ENCODE data around the gene MRPS35.

The MRPS35 gene

DNA sequence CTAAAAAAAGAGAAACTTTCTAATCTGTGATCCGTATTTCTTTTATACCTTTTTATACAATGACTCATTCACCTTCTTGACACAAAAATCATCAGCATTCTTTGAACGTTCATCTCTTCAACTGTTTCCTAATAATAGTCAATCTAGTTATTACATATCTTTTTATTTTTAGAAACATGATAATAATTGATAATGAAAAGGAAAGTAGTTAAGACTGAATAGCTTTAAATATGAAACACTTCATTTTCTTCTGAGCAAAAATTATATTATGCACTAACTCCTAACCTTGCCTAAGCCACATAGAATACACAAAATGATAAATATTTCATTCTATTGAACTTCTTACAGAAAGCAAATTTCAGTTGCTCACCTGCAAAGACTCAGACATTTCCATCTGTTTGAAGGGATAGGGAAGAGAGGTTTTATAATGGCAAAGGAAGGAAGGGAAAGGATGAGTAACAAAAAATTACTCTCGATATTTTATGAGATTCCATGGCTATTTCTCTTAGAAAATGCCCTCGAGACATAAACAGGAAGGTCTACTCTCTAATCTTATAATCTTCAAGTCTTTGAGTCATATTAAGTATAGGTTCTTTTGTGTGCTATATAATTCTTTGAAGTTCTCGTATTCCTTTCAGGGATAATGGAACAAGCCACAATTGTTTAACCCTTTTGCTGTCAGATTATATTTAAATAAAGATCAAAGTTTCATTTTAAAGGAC is 61.9 kb downstream of the MRPS35 start:
- no peak for DNase-seq (ENCODE audit: low read depth in 3 of 3, low spot score in 1 of 3)

DNA sequence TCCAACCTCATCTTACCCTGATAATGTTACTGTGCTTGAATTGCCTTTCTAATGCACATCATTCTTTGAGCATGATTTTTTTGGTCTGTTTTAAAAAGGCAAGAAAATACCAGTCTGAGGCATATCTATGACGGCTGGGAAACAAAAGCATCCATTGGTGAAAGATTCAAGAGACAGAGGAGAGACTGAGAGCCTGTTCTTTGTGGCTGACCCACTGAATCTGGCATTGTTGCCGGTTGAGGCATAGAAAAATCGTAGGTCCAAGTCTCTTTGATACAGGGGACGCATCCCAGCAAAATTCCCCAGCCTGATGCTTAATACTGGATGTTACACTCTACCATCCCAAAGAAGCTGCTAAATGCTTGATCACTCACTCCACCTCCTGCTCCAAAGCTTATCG is 66.5 kb downstream of the MRPS35 start:
- no peak for DNase-seq (ENCODE audit: low read depth in 3 of 3, low spot score in 1 of 3)

DNA sequence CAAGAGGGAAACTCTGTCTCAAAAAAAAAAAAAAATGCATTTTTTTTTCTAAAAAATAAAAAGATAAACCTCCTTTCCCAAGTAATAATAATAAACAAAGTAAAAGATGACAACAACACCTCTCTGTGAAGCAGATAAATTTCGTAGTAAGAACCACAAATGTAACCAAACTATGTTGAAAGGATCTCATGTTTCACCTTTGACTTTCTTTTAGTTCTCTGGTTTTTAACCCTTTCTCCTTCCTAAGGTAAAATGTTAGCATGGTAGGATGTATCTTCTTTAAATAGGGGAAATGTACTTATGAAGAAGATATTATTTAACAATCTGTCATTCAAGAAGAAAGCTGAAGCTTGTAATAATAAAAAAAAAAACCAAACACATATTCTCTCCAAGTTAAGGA is 67.6 kb downstream of the MRPS35 start:
- DNase-seq (ENCODE audit: low read depth in 3 of 3, low spot score in 1 of 3): no peak

DNA sequence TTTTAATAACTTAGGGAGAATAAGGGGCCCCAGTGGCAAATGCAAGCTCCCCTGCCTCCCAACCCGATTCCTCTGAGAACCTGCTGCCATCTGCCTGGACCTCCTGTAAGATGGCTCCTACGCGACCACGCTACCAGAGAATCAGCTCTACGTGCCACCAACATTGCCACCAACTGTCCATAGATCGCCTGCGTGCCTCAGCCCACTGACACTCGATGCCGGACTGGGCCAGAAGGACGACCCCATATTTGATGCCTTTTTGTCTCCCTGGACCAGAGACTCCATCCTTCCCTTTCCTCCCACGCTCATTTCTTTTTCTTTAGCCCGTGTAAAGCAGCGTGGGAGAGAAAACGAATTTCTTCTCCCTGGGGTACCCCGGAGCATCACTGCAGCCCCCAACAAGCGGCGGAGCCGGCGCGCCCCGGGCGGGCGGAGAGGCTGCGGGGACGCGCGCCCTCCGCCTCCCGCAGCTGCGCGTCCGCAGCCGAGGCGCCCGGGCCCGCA is 68.8 kb downstream of the MRPS35 start:
- DNase-seq (ENCODE audit: low read depth in 3 of 3, low spot score in 1 of 3): peak in 1 of 3 donors; percentile 2

DNA sequence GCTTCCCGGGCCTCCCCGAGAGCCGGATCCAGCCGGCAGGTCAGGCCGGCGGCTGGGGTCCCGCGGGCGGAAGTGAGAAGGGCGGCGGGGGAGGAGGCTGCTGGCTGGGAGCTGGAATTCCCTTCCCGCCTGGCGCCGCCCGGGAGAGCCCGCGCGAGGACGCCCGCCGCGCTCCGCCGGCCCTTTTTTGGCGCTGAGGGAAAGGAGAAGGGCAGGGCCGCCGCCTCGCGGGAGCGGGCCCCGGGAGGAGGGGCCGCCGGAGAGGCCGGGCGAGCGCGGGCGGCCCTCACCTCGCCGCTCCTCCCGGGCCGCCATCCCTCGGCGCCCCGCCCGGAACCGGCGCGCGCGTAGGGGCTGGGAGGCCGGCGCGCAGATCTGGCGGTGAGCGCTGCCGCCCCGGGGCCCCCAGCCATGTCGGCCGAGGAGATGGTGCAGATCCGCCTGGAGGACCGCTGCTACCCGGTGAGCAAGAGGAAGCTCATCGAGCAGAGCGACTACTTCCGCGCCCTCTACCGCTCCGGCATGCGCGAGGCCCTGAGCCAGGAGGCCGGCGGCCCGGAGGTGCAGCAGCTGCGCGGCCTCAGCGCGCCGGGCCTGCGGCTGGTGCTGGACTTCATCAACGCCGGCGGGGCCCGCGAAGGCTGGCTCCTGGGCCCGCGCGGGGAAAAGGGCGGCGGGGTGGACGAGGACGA is 69.4 kb downstream of the MRPS35 start, which contains the start of the genes KLHL42 and MANSC4:
Gene KLHL42 (plus strand): TSS at position 314 of the 692 bp plus-strand sequence. CDS start 98 bp downstream, at position 412.
Gene MANSC4 (minus strand): TSS at position 317 of the 692 bp plus-strand sequence. CDS start 8,960 bp downstream, outside the sequence.
- DNase-seq (ENCODE audit: low read depth in 3 of 3, low spot score in 1 of 3): peak; percentile 20 to 49 (median 37)

DNA sequence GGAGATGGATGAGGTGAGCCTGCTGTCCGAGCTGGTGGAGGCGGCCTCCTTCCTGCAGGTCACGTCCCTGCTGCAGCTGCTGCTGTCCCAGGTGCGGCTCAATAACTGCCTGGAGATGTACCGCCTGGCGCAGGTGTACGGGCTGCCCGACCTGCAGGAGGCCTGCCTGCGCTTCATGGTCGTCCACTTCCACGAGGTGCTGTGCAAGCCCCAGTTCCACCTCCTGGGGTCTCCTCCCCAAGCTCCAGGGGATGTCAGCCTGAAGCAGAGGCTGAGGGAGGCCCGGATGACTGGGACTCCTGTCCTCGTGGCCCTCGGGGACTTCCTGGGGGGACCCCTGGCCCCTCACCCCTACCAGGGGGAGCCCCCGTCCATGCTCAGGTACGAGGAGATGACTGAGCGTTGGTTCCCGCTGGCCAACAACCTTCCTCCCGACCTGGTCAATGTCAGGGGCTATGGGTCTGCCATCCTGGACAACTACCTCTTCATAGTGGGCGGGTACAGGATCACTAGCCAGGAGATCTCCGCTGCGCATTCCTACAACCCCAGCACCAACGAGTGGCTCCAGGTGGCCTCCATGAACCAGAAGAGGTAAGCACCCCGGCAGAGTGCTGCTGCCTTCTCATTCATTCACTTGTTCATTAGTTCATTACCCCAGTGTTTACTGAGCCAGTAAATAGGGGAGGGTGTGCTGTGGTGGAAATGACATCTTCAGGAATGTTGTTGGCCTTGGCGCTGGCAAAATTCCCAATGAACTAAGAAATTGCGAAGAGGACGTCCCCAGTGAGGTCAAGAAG is 70.2 kb downstream of the MRPS35 start:
- peak in 2 of 3 donors; percentile 4 to 5 for DNase-seq (ENCODE audit: low read depth in 3 of 3, low spot score in 1 of 3)

DNA sequence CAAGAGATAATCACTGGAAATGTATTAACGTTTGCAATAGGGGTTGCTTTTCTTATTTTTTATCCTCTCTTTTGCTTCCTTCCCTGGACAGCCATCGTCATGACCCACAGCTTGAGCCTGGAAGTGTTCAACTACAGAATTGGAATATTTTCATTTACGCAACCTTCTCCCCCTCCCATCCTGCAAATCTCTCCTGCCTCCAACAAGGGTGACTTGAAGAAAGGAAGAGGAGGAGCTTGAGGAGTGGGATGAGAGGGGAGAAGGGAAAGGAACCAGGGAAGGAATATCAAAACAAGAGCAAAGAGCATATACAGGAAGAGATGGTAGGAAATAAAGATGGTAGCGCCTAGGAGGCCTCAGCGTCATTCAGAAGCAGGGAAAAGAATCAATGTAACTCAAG is 71.0 kb downstream of the MRPS35 start:
- DNase-seq (ENCODE audit: low read depth in 3 of 3, low spot score in 1 of 3): no peak

DNA sequence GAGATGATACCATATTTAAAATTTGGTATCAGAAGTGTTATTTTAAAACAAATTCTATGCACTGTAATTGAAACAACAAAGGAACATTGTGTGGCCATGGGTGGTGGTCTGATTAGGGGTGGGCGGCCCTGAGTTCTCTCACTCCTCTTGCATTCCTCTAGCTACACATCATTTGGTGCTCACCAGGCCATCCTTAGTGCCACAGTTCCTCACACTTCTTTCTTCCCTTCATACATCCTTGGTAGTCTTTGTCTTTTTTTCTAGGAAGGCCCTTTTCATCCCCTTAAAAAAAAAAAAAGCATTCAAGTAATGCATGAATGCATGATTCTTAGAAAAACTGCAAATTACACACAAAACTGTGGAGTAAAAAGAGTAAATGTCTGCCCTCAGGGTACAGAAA is 71.8 kb downstream of the MRPS35 start:
- DNase-seq (ENCODE audit: low read depth in 3 of 3, low spot score in 1 of 3): no peak

DNA sequence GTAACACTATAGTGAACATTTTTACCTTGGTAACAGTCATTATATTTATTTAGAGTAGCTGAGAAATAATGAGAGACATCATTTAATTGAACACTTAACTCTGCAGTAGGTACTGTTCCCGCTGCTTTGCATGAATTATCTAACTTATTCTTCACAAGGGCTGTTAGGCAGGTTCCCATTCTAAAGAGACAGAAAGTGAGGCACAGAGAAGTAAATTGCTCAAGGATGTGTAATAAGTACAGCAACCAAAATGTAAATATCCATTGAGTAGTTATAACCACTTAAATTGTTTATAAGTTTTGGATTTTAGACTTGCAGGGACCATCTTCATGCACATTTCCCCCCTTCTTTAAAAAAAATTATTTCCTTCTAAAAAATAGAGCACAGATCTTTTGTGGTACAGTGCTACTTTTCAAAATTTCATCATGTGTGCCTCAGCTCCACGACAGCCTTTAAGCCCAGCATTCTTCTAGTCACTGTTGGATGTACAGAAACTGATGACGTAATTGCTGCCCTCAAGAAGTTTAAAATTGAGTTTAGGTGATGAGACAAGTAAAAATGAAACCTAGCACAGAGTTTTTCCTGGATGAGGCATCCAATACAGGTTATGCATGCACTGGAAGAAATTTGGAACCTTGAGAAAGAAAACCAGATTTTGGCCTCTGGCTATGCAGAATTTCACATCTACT is 75.4 kb downstream of the MRPS35 start:
- no peak for DNase-seq (ENCODE audit: low read depth in 3 of 3, low spot score in 1 of 3)

DNA sequence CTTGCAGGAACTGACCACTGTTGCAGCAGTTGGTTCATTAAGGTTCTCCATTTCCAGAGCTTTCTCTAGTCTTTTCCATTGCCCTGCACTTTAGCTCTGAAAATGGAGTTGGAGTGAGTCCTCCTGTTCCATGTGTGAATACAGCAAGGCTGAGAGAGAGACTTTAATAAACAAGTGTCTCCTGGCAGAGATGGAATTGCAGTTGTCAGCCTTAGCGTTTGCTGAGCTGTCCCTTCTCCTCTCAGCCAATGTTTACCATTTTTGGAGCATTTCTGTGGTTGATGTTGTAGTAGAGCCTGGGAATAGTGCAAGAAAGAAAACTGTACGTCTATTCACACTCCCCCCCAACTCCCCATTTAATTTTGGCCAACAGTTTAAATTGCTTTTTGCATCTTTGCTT is 76.9 kb downstream of the MRPS35 start:
- no peak for DNase-seq (ENCODE audit: low read depth in 3 of 3, low spot score in 1 of 3)

DNA sequence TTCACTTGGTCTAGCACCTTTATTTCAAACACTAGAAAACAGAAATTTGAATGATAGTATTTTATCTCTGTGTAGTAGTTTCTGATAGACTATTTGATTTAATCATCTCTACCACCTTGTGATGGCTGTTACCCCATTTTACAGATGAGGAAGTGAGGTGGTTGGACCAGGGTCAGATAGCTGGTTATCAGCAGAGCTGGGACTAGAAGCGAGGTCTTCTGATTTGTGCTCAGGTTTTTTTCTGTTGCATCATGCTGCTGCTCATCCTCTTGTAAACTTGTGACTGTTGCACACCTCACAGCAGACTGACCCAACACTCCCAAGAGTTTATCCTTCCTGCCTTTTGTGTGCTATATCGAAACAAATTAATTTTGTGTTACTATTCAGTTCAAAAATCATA is 79.5 kb downstream of the MRPS35 start:
- no peak for DNase-seq (ENCODE audit: low read depth in 3 of 3, low spot score in 1 of 3)

DNA sequence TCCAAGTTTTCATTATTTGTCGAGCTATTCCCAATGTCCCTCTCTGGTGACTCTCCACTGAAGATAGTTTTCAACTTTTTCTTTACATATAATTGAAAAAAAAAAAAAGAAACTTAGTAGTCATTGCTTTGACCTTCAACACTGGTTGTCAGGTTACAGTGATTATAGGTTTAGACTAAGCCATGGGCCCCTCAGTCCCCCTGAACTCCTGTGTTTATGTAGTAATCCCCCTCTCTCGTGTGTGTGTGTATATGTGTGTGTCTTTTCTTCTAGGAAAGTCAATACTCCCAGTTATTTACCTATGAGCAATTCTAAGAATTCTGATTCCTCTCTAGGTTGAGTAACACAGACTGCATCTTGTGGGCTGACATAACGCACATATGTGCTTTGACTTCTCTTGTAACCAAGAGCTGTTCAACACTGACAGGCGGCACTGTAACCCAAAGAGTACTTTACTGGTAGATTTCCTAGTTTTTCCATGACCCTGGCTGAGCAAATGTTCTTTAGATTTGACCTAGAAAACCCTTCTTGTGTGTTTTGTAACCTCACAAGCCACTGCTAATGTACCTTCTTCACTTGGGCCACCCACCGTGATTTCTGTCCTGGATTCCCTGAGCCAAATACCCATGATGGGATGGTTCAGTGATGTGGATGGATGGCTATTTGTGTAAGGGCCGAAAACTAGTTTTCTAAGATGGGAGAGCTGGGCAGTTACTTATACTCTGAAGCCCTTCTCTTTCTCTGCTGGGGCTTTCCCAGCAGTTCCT is 84.4 kb downstream of the MRPS35 start:
- no peak for DNase-seq (ENCODE audit: low read depth in 3 of 3, low spot score in 1 of 3)

DNA sequence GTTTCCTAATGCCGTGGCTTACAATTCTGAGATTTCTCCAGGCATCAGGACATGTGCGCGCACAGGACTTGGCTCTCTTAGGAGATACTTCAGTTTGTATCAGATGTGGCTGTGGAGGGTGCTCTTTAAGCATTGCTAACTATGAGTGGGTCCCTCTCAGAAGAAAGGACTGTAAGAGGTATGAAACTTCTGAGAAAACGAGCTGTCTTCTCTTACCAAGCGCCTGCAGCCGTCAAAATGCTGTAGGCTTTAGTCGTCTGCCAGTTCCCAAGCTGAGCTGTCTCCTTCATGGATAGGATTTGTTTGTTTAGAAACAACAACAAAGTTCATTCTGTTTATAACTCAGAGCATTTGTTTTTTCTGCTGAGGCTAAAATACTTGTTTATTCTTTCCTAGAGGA is 85.5 kb downstream of the MRPS35 start:
- DNase-seq (ENCODE audit: low read depth in 3 of 3, low spot score in 1 of 3): no peak

DNA sequence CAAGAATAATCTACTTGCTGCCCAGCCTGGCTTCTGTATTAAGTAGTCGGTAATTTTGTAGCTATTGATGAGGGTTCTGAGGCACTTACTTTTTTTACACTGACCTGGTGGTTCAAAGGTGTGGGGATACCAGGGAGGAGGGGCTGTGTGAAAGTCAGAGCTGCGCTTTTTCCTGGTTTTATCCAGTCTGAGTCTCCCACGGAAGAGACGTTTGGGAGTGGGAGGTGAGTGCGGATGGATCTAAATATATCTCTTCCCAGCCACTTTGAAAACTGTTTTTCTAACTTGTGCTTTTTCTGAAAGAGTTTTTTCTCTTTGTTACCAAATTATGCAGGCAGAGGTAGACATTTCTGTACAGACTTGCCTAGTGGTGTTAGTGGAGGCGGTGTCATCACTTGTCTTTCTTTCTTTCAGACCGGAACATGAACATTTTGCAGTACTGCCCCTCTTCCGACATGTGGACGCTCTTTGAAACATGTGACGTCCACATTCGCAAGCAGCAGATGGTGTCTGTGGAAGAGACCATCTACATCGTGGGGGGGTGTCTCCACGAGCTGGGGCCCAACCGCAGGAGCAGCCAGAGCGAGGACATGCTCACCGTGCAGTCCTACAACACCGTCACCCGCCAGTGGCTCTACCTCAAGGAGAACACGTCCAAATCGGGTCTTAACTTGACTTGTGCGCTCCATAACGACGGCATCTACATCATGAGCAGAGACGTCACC is 86.8 kb downstream of the MRPS35 start:
- no peak for DNase-seq (ENCODE audit: low read depth in 3 of 3, low spot score in 1 of 3)

DNA sequence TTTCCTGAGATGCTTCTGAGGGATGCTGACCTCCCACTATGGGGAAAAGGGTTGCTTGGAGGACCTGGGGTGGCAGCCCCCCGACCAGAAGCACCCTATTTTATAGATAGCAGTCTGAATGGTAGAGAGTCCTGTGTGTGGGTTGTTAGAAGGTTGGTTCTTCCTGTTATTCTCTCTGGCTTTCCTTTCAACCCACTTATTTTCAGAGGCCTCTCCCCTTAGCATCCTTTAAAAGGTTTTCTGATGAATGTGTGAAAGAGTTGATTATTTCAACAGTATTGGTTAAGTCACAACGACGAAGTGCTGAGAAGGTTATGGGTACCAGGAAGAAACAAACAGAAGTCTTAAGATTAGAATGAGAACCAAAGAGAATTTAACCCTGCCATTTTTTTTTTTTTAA is 90.2 kb downstream of the MRPS35 start:
- no peak for DNase-seq (ENCODE audit: low read depth in 3 of 3, low spot score in 1 of 3)

DNA sequence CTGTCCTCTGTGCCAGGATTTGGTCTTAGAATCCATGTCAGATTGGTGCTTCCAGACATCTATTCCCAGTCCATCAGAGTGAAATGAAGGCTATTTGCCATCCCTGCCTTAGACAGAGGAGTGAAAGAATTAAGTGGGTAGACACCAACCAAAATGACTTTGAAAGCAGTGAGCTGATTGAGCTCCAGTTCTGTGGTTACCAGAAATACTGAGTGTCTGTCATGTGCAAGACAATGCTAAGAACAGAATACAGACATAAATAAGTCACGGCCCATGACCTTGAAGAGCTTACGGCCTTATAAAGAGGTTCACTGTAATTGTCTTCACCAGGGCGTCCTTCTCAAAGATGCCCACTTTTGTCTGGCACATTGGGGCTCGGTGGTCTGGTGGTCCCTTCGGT is 91.0 kb downstream of the MRPS35 start:
- DNase-seq (ENCODE audit: low read depth in 3 of 3, low spot score in 1 of 3): no peak

DNA sequence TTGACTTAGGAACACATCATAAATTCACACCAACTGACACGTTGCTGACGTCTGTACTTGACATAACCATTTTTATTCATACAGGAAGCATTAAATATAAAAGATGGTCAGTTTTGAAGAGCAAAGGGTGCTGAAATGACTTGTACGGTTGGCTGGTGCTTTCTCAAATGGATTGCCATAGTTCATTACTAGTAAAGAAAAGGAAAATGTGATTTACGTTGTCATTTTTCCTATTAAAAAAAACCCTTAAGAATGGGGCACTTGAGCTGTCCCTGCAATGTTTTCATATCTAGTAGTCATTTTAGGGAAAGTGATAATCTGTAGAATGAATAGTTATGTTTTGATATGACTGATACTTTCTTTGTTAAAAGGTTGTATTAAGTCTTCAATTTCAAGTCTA is 91.9 kb downstream of the MRPS35 start:
- no peak for DNase-seq (ENCODE audit: low read depth in 3 of 3, low spot score in 1 of 3)

DNA sequence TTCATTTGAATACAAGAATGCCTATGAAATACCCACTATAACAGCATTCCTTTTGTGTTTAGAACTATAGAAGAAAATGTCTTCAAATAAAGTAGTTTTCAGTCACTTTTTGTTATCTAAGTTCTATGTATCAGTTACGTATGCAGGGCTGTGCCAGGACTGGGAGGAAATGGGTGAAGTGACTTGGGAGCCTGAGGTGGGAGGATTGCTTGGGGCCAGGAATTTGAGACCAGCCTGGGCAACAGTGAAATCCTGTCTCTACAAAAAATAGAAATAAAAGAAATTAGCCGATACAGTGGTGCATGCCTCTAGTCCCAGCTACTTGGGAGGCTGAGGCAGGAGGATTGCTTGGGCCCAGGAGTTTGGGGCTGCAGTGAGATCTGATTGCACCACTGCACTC is 92.3 kb downstream of the MRPS35 start:
- DNase-seq (ENCODE audit: low read depth in 3 of 3, low spot score in 1 of 3): no peak

DNA sequence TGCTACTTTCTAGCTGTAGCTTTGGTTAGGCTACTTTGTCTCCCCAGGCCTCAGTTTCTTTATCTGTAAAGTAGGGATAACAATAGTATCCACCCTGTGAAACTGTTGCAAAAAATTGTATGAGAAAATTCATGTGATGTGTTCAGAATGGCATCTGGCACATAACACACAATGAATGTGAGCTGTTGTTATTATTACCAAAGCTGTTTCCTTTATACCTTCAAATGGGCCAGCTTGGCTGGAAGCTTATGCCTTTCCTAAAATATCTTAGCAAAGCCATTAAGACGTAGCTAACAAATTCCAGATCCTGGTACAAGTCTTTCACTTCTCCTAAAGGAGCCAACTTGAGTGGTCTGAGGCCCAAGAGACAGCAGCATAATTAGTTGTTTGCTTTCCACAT is 94.6 kb downstream of the MRPS35 start:
- DNase-seq (ENCODE audit: low read depth in 3 of 3, low spot score in 1 of 3): no peak
